NCI-H187 (cell line): ENCODE results near the gene TFEC.
"Not testable (repeated sequence)": the region's sequence is repeated elsewhere in the genome, so short reads cannot be mapped to it uniquely, and the experiment has no call there.

Experiments
- DNase-seq, 2 experiments: peaks; one replicate each; lab custom pipeline; 2025; lab: John Stamatoyannopoulos, UW

Gene TFEC

DNA sequence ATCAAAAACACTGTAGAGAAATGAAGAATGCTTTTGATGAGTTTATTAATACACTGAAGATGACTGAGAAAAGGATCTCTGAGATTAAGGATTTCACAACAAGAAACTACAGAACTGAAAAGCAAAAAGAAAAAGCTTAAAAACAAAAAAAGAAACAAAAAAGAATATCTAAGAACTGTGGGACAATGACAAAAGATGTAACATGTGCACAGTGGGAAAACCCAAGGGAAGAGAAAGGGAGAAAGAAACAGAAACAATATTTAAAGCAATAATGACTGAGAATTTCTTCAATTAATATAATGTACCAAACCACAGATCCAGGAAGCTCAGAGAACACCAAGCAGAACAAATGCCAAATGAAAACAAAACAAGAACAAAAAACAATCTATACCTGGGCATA is 42.2 kb downstream of the TFEC start:
- no peak for DNase-seq

- DNase-seq: no peak
Observed at GRCh38 chr7:115987486-115987885, 43.1 kb downstream of the TFEC start.

- DNase-seq: no peak
Observed at GRCh38 chr7:115984105-115984504, 46.5 kb downstream of the TFEC start.

- no peak for DNase-seq
Observed at GRCh38 chr7:115980159-115980558, 50.4 kb downstream of the TFEC start.

DNA sequence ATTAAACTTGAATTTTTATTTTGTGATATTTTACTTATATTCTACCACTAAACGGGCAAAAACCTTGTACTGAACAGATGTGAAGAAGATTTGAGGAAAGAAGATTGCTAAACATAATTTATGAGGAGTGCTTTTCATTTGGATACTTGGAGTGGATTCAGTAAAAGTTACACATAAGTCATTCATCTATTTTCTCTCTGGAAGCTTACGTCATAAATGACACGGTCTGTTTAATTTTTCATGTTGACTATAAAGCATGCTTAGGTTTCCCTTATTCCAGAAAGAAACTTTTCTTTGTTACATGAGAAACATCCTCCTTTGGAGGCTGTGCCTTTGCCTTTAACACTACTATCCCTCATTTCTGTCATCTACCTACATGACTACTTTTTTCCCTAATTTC is 53.9 kb downstream of the TFEC start:
- DNase-seq: no peak

GRCh38 chr7:115975766-115976165 is 54.8 kb downstream of the TFEC start:
- no peak for DNase-seq

DNA sequence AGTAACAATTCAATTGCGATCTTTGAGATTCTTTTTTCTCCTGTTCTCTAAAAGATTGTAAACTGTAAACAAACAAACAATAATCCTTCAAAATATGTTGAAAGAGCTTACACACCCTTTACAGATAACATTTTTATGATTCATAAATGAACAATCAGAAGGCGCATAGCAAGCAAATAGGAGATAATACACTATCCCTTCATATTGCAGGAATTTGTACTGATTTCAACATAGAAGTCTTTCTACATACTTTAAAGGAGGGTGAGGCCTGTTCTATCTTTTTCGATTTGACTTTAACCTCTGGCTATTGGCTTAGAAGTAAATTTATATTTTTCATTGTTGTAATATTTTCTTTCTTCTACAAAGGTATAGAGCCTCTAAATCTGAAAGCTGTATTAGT is 57.2 kb downstream of the TFEC start:
- DNase-seq: no peak

- no peak for DNase-seq
Observed at GRCh38 chr7:115971506-115971905, 59.1 kb downstream of the TFEC start.

DNA sequence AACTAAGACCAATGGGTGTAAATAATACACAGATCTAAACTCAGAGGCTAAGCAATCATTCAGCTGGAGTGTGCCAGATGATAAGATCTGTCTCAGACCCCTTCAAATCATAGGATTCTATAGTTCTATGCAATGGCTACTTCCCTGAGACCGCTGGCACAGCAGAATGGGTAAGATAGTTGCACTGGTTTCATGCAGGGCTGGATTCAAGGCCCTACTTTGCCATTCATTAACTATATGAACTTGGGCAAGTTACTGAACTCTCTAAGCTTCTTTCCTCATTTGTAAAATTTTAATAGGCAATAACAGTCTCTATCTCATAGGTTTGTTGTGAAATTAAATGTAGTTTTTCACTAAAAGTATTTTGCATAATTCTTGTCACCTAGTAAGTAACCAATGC is 62.0 kb downstream of the TFEC start:
- DNase-seq: no peak

DNA sequence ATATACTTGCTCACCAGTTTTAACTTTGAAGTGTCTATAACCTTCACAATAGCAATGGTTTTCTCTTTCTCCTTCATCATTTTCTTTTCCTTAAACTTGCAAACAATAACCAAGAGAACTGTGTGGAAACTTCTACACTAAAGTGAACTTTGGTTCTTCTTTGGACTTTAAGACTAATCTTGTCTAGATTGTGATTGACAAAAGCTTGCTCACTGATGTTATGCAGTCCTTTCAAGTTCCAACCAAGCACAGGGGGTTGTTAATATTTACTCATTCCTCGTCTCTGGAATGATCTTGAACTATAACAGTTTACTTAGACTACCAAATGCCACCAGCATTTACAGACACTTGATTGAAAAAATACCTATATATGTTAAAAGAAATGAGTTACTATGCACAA is 62.4 kb downstream of the TFEC start:
- DNase-seq: no peak

- no peak for DNase-seq
Observed at GRCh38 chr7:115965796-115966475, 64.6 kb downstream of the TFEC start.

DNA sequence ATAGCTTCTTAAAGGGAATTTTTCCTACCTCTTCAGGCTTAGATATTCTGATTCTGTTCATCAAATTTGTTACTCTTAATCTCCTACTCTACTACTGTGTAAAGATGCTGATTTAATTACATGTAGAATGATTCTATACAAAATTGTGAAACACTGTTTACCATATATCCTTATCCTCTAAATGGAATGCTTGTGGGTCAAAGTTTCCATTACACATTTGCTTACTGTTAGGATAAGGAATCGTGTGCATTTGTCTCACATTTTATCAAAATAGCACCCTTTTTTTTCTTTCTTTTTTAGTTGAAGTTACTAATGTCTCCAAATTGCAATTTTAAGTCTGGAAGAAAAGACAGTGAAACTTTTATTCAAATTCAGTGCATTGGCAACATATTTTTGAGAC is 65.3 kb downstream of the TFEC start:
- no peak for DNase-seq

GRCh38 chr7:115964799-115965198 is 65.8 kb downstream of the TFEC start:
- no peak for DNase-seq

GRCh38 chr7:115962340-115962739 is 68.2 kb downstream of the TFEC start:
- DNase-seq: no peak

GRCh38 chr7:115953592-115954255 is 76.8 kb downstream of the TFEC start:
- no peak for DNase-seq

- no peak for DNase-seq
Observed at GRCh38 chr7:115952832-115953231, 77.7 kb downstream of the TFEC start.

- DNase-seq: no peak
Observed at GRCh38 chr7:115951547-115951946, 79.0 kb downstream of the TFEC start.

GRCh38 chr7:115941703-115942268 is 88.8 kb downstream of the TFEC start:
- DNase-seq: no peak

- no peak for DNase-seq
Observed at GRCh38 chr7:115940460-115941060, 90.0 kb downstream of the TFEC start.

GRCh38 chr7:115937960-115938359 is 92.6 kb downstream of the TFEC start:
- DNase-seq: no peak

DNA sequence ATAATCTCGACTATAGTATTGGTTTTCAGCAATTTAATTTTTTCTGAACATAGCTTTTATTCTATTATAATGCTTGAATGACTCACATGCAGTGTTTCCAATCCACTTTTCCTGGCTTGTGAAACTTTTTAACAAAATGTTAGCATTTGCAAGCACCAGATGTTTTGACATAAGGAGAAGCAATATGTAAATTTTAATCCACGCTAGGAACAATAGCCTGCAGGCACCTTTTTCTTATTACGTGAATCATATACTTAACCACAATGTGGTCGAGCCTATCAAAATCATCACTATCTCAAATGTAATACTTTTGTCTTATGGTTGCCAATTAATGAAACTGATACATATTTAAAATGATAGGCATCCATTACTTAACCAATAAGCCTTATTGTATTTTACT is 97.1 kb downstream of the TFEC start:
- no peak for DNase-seq

- no peak for DNase-seq
Observed at GRCh38 chr7:115932880-115933279, 97.7 kb downstream of the TFEC start.

DNA sequence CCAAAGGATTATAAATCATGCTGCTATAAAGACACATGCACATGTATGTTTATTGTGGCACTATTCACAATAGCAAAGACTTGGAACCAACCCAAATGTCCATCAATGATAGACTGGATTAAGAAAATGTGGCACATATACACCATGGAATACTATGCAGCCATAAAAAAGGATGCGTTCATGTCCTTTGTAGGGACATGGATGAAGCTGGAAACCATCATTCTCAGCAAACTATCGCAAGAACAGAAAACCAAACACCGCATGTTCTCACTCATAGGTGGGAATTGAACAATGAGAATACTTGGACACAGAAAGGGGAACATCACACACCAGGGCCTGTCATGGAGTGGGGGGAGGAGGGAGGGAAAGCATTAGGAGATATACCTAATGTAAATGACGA is 100.4 kb downstream of the TFEC start:
- DNase-seq: not testable (repeated sequence)
